ENCODE data around the gene SLC50A1. TPM values are rescaled to one million over a fixed set of nuclear protein-coding genes. Genes with fewer than 3 reads are reported as not detected.
A peak's percentile ranks its signal among the peaks of the same experiment; 100 is the strongest.

The SLC50A1 gene
- total RNA-seq, 1 experiment from 2014 or later: 67.6 TPM

DNA sequence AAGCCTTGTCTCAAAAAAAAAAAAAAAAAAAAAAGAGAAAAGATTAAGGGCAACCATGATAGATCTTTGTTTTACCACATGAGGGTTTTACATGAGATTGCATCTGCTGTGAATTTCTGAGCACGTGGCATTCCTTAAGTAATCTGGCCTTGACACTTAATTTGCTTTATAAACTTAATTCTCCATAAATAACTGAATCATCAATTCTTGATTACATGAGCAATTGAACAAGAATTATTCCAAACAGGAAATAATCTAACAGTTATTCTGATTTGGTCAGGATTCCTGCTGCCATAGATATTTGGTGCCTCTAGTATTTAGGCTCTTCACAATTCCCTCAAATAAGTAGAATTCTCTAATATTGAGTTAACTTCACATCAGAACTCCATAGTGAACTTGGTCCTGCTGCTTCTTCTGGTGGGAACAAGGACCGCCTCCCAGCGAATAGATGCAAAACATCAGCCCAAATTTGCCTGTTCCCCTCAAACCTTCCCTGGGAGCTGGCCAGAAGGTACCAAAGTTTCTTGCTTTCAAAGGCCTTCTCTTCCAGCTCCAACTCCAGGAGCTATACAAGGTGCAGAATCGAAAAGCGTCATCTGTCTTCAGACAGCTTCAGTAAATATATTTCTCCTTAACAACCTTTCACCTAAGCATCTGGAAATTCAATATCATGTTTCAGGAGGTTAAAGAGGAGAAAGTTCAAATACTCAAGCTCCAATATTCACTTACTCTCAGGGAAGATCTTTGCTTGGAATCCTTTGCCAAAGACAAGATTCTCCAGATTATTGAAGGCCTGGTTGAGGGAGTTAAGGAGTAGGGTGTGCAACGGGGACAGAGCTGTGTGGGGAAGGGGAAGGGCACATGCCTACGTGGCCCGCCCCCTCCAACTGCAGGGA, 36.4 kb downstream of the SLC50A1 start:
- TF ChIP-seq EZH2 (IDR thresholded peaks at IDR 0.05; ENCODE audit: low read depth): no peak
- TF ChIP-seq, protein P1, sequence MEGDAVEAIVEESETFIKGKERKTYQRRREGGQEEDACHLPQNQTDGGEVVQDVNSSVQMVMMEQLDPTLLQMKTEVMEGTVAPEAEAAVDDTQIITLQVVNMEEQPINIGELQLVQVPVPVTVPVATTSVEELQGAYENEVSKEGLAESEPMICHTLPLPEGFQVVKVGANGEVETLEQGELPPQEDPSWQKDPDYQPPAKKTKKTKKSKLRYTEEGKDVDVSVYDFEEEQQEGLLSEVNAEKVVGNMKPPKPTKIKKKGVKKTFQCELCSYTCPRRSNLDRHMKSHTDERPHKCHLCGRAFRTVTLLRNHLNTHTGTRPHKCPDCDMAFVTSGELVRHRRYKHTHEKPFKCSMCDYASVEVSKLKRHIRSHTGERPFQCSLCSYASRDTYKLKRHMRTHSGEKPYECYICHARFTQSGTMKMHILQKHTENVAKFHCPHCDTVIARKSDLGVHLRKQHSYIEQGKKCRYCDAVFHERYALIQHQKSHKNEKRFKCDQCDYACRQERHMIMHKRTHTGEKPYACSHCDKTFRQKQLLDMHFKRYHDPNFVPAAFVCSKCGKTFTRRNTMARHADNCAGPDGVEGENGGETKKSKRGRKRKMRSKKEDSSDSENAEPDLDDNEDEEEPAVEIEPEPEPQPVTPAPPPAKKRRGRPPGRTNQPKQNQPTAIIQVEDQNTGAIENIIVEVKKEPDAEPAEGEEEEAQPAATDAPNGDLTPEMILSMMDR (conservative IDR thresholded peaks at IDR 0.05): no peak
- Histone ChIP-seq H3K79me2 (ENCODE audit: low read depth) (peaks cover 17% of the 10 kb centered on the region), H3K27ac (peak overlapping the region; percentile 59), H4K20me1 (ENCODE audit: insufficient read depth) (0 out of 2 replicates have a peak, but pooled peaks cover 5% of the 10 kb centered on the region), H3K4me3 (peak overlapping the region; percentile 89), H3K4me1 (replicated peaks; ENCODE audit: insufficient read depth) (peaks cover 26% of the 10 kb centered on the region), H3K9me3 (ENCODE audit: insufficient read depth, low read depth) (no peaks in the 10 kb centered on the region), H3F3A (ENCODE audit: insufficient read depth, low read depth) (peaks cover 31% of the 10 kb centered on the region; the same call in 1 of the 2 replicates), H3K36me3 (ENCODE audit: low read depth) (no peaks in the 10 kb centered on the region; the same call in 1 of the 2 replicates), H3K4me2 (peak overlapping the region; percentile 96), H2AFZ (peak overlapping the region; percentile 94), H3K27me3 (ENCODE audit: insufficient read depth, low read depth) (no peaks in the 10 kb centered on the region), H3K9me2 (ENCODE audit: insufficient read depth) (no peaks in the 10 kb centered on the region)
- DNase-seq: no peak
- CTCF ChIA-PET: interaction anchor here (0.7 to 2.0 kb wide), 4 partner anchors 22 to 86 kb away, joined by 5 to 15 read pairs (median 8); no protein-coding TSS in a partner anchor
- no TSS peak for BruUV-seq (replicated peaks)
- POLR2A ChIA-PET (ENCODE audit: unreplicated experiment): interaction anchor here (0.6 to 1.1 kb wide), 3 partner anchors 21 to 36 kb away, joined by 3 to 5 read pairs (median 4); partner anchors contain the start of gene THBS3
- intact Hi-C loops (cut with micrococcal nuclease; ENCODE audit: unreplicated experiment): loop anchor here (2.0 kb wide), 2 partner anchors 43 to 151 kb away; no protein-coding TSS in a partner anchor

- Histone ChIP-seq H3K4me1 (replicated peaks; ENCODE audit: insufficient read depth) (peaks cover 30% of the 10 kb centered on the region), H2AFZ (peak within 1 kb of the TSS; percentile 94), H3K27ac (peak within 1 kb of the TSS; percentile 59), H3K4me2 (peak within 1 kb of the TSS; percentile 96), H3K4me3 (peak within 1 kb of the TSS; percentile 89), H4K20me1 (ENCODE audit: insufficient read depth) (0 out of 2 replicates have a peak, but pooled peaks cover 5% of the 10 kb centered on the region), H3K79me2 (ENCODE audit: low read depth) (peaks cover 17% of the 10 kb centered on the region), H3F3A (ENCODE audit: insufficient read depth, low read depth) (peaks cover 38% of the 10 kb centered on the region; the same call in 1 of the 2 replicates), H3K9me3 (ENCODE audit: insufficient read depth, low read depth) (no peaks in the 10 kb centered on the region), H3K36me3 (ENCODE audit: low read depth) (no peaks in the 10 kb centered on the region; the same call in 1 of the 2 replicates), H3K27me3 (ENCODE audit: insufficient read depth, low read depth) (no peaks in the 10 kb centered on the region), H3K9me2 (ENCODE audit: insufficient read depth) (no peaks in the 10 kb centered on the region)
- intact Hi-C loops (cut with micrococcal nuclease; ENCODE audit: unreplicated experiment): loop anchor here (1.0 to 2.0 kb wide), 3 partner anchors 35 to 150 kb away; partner anchors contain the start of gene MTX1
- ChIA-PET POLR2A (ENCODE audit: unreplicated experiment) (interaction anchor here (0.6 to 1.1 kb wide), 6 partner anchors 20 to 82 kb away, joined by 3 to 5 read pairs (median 3); partner anchors contain the start of gene THBS3), CTCF (interaction anchor here (0.6 to 2.0 kb wide), 10 partner anchors 21 to 382 kb away, joined by 3 to 15 read pairs (median 4); no protein-coding TSS in a partner anchor)
- TF ChIP-seq, protein P1 (conservative IDR thresholded peaks at IDR 0.05): peak; percentile 94
- no peak for TF ChIP-seq EZH2 (IDR thresholded peaks at IDR 0.05; ENCODE audit: low read depth)
- DNase-seq: peak; percentile 89 to 93
- BruUV-seq (replicated peaks): TSS peak; percentile 74
These were observed 37.3 kb downstream of the SLC50A1 start, which contains the start of gene KRTCAP2 for GRCh38 chr1:155172732-155173477. Gene KRTCAP2 (minus strand): TSS chr1:155173304. CDS start chr1:155173224, 80 bp downstream.

Data from PC-9 (cell line).